ENCODE data around the gene CACNA1C.

The CACNA1C gene

GRCh38 chr12:2302711-2303580 lies 250.2 kb downstream of the CACNA1C start:
- DNase-seq: no peak

GRCh38 chr12:2304223-2304622 lies 251.4 kb downstream of the CACNA1C start:
- no peak for DNase-seq

- no peak for DNase-seq
These were observed 253.2 kb downstream of the CACNA1C start for GRCh38 chr12:2306012-2306411.

GRCh38 chr12:2306735-2307134 lies 253.9 kb downstream of the CACNA1C start:
- DNase-seq: no peak

GRCh38 chr12:2307550-2307949 lies 254.8 kb downstream of the CACNA1C start:
- no peak for DNase-seq

GRCh38 chr12:2309647-2310046 lies 256.9 kb downstream of the CACNA1C start:
- DNase-seq: no peak

GRCh38 chr12:2311020-2311778 lies 258.4 kb downstream of the CACNA1C start:
- no peak for DNase-seq

GRCh38 chr12:2312175-2312574 lies 259.4 kb downstream of the CACNA1C start:
- DNase-seq: no peak

- no peak for DNase-seq
These were observed 260.0 kb downstream of the CACNA1C start for GRCh38 chr12:2312770-2313169.

GRCh38 chr12:2314492-2314891 lies 261.7 kb downstream of the CACNA1C start:
- no peak for DNase-seq

GRCh38 chr12:2317772-2318171 lies 265.0 kb downstream of the CACNA1C start:
- DNase-seq: no peak

GRCh38 chr12:2318286-2318685 lies 265.5 kb downstream of the CACNA1C start:
- DNase-seq: no peak

GRCh38 chr12:2319136-2319535 lies 266.3 kb downstream of the CACNA1C start:
- no peak for DNase-seq

- no peak for DNase-seq
These were observed 267.1 kb downstream of the CACNA1C start for GRCh38 chr12:2319737-2320506.

- no peak for DNase-seq
These were observed 268.1 kb downstream of the CACNA1C start for GRCh38 chr12:2320841-2321240.

- no peak for DNase-seq
These were observed 269.9 kb downstream of the CACNA1C start for GRCh38 chr12:2322554-2323120.

GRCh38 chr12:2323532-2324255 lies 270.9 kb downstream of the CACNA1C start:
- no peak for DNase-seq

- no peak for DNase-seq
These were observed 271.6 kb downstream of the CACNA1C start for GRCh38 chr12:2324387-2324786.

GRCh38 chr12:2325519-2325918 lies 272.7 kb downstream of the CACNA1C start:
- no peak for DNase-seq

GRCh38 chr12:2326470-2326869 lies 273.7 kb downstream of the CACNA1C start:
- DNase-seq: no peak

GRCh38 chr12:2328661-2329060 lies 275.9 kb downstream of the CACNA1C start:
- DNase-seq: no peak

- no peak for DNase-seq
These were observed 276.9 kb downstream of the CACNA1C start for GRCh38 chr12:2329661-2330210.

Measured in cortex of kidney (tissue), 1 donor.